NOMO-1 treated with dmso at 0.1 percent for 144 hours (cell line): ENCODE data around the gene PFDN6.
A peak's percentile ranks its signal among the peaks of the same experiment; 100 is the strongest.

Experiments used
- DNase-seq: peaks from one replicate; lab custom pipeline; 2025; ENCODE audit not compliant: unreplicated experiment; lab: John Stamatoyannopoulos, UW

PFDN6 gene

GRCh38 chr6:33315793-33316602 is 26.6 kb downstream of the PFDN6 start:
- no peak for DNase-seq

GRCh38 chr6:33316603-33317418 is 27.4 kb downstream of the PFDN6 start:
- no peak for DNase-seq

- no peak for DNase-seq
Measured at GRCh38 chr6:33317419-33317668, 27.9 kb downstream of the PFDN6 start.

- peak; percentile 97 for DNase-seq
Measured at GRCh38 chr6:33317669-33318425, 28.4 kb downstream of the PFDN6 start, which contains the start of gene ZBTB22. Gene ZBTB22, minus strand, starts transcription at chr6:33317744. Its CDS starts 828 bp downstream, at chr6:33316916.

GRCh38 chr6:33318426-33319073 is 29.1 kb downstream of the PFDN6 start:
- DNase-seq, result no peak

- DNase-seq, result no peak
Measured at GRCh38 chr6:33319939-33320314, 30.5 kb downstream of the PFDN6 start.

- no peak for DNase-seq
Measured at GRCh38 chr6:33320315-33321181, 31.1 kb downstream of the PFDN6 start.

- DNase-seq, result no peak
Measured at GRCh38 chr6:33321227-33321626, 31.8 kb downstream of the PFDN6 start.

- no peak for DNase-seq
Measured at GRCh38 chr6:33323623-33323948, 34.2 kb downstream of the PFDN6 start.

GRCh38 chr6:33324125-33324524 is 34.7 kb downstream of the PFDN6 start:
- no peak for DNase-seq

GRCh38 chr6:33329058-33329457 is 39.7 kb downstream of the PFDN6 start:
- DNase-seq, result no peak

GRCh38 chr6:33330736-33331135 is 41.3 kb downstream of the PFDN6 start:
- no peak for DNase-seq

- DNase-seq, result no peak
Measured at GRCh38 chr6:33333666-33334065, 44.3 kb downstream of the PFDN6 start.

GRCh38 chr6:33335916-33336315 is 46.5 kb downstream of the PFDN6 start:
- no peak for DNase-seq

GRCh38 chr6:33336495-33336894 is 47.1 kb downstream of the PFDN6 start:
- no peak for DNase-seq

- DNase-seq, result no peak
Measured at GRCh38 chr6:33339193-33339592, 49.8 kb downstream of the PFDN6 start.
